Measurements from ENCODE around the gene FGD2. TPM values are rescaled to one million over a fixed set of nuclear protein-coding genes. Genes with fewer than 3 reads are reported as not detected.

The FGD2 gene
- total RNA-seq, 2 experiments from 2014 or later, result 1.2 TPM

GRCh38 chr6:36971921-36972673 is 33.4 kb upstream of the FGD2 start:
- intact Hi-C loops (cut with DNase I, micrococcal nuclease), result no loop called here
- CTCF ChIA-PET, result no interaction called here
- no peak for ATAC-seq (ENCODE audit: poor library complexity)
- no peaks in the 10 kb centered on the region for H3K27me3 ChIP-seq (ENCODE audit: control insufficient read depth in 1 of 2, insufficient read depth in 2 of 2, low read length in 2 of 2)
- POLR2A ChIA-PET, result no interaction called here
- H3K27ac ChIP-seq (ENCODE audit: low read depth in 1 of 2, low read length in 2 of 2), result no peak overlapping the region
- H3K4me3 ChIP-seq (ENCODE audit: low read length), result no peak overlapping the region
- Mint-ChIP-seq H3K9me3 (no peaks in the 10 kb centered on the region), H3K4me1 (ENCODE audit: low read depth) (no peaks in the 10 kb centered on the region), H3K27me3 (no peaks in the 10 kb centered on the region), H3K27ac (no peak overlapping the region), H3K36me3 (ENCODE audit: low read depth) (peaks cover 100% of the 10 kb centered on the region), H3K4me3 (no peak overlapping the region)
- no peaks in the 10 kb centered on the region for H3K4me1 ChIP-seq (ENCODE audit: insufficient read depth, low read length)
- TF ChIP-seq, protein P1, sequence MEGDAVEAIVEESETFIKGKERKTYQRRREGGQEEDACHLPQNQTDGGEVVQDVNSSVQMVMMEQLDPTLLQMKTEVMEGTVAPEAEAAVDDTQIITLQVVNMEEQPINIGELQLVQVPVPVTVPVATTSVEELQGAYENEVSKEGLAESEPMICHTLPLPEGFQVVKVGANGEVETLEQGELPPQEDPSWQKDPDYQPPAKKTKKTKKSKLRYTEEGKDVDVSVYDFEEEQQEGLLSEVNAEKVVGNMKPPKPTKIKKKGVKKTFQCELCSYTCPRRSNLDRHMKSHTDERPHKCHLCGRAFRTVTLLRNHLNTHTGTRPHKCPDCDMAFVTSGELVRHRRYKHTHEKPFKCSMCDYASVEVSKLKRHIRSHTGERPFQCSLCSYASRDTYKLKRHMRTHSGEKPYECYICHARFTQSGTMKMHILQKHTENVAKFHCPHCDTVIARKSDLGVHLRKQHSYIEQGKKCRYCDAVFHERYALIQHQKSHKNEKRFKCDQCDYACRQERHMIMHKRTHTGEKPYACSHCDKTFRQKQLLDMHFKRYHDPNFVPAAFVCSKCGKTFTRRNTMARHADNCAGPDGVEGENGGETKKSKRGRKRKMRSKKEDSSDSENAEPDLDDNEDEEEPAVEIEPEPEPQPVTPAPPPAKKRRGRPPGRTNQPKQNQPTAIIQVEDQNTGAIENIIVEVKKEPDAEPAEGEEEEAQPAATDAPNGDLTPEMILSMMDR (IDR thresholded peaks at IDR 0.05), result no peak
- peaks cover 99% of the 10 kb centered on the region for H3K36me3 ChIP-seq (ENCODE audit: insufficient read depth, low read length)
- no peaks in the 10 kb centered on the region for H3K9me3 ChIP-seq (ENCODE audit: control insufficient read depth in 1 of 2, insufficient read depth in 1 of 2, low read length in 2 of 2)
- no peak for DNase-seq

DNA sequence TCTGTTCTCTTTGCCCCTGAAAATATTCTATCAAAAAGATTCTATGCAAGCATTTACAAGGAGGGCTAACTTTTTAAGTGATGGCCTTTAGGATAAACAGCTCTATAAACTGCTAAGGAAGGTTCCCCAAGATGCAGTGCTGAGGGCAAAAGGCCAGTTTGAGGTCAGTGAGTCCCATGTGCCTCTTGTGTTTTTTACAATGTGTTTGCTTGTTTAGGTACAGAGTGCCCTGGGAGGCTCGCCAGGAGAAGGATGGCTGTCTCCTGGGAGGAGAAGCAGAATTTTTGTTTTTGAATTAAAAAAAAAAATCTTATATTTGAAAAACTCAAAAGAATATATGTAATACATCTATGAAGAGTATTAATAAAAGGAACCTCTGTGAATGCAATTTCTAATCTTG is 32.3 kb upstream of the FGD2 start:
- intact Hi-C loops (cut with DNase I, micrococcal nuclease), result no loop called here
- H3K36me3 Mint-ChIP-seq (ENCODE audit: low read depth), result peaks cover 100% of the 10 kb centered on the region
- H3K27ac ChIP-seq (ENCODE audit: low read depth in 1 of 2, low read length in 2 of 2), result no peak overlapping the region
- H3K36me3 ChIP-seq (ENCODE audit: insufficient read depth, low read length), result peaks cover 100% of the 10 kb centered on the region
- H3K4me3 Mint-ChIP-seq, result no peak overlapping the region
- H3K27me3 ChIP-seq (ENCODE audit: control insufficient read depth in 1 of 2, insufficient read depth in 2 of 2, low read length in 2 of 2), result no peaks in the 10 kb centered on the region
- no peaks in the 10 kb centered on the region for H3K9me3 ChIP-seq (ENCODE audit: control insufficient read depth in 1 of 2, insufficient read depth in 1 of 2, low read length in 2 of 2)
- ChIA-PET CTCF (no interaction called here), POLR2A (interaction anchor here (0.7 kb wide), 1 partner anchor 604 kb away, joined by 3 read pairs; no protein-coding TSS in a partner anchor)
- H3K4me1 ChIP-seq (ENCODE audit: insufficient read depth, low read length), result no peaks in the 10 kb centered on the region
- no peak overlapping the region for H3K27ac Mint-ChIP-seq
- ATAC-seq (ENCODE audit: poor library complexity), result no peak
- TF ChIP-seq, protein P1 (IDR thresholded peaks at IDR 0.05), result no peak
- no peaks in the 10 kb centered on the region for H3K27me3 Mint-ChIP-seq
- H3K4me3 ChIP-seq (ENCODE audit: low read length), result no peak overlapping the region
- H3K9me3 Mint-ChIP-seq, result no peaks in the 10 kb centered on the region
- no peak for DNase-seq
- H3K4me1 Mint-ChIP-seq (ENCODE audit: low read depth), result no peaks in the 10 kb centered on the region

- Histone ChIP-seq H3K4me3 (ENCODE audit: low read length) (no peak overlapping the region), H3K27me3 (ENCODE audit: control insufficient read depth in 1 of 2, insufficient read depth in 2 of 2, low read length in 2 of 2) (no peaks in the 10 kb centered on the region), H3K27ac (ENCODE audit: low read depth in 1 of 2, low read length in 2 of 2) (no peak overlapping the region), H3K36me3 (ENCODE audit: insufficient read depth, low read length) (peaks cover 100% of the 10 kb centered on the region), H3K9me3 (ENCODE audit: control insufficient read depth in 1 of 2, insufficient read depth in 1 of 2, low read length in 2 of 2) (no peaks in the 10 kb centered on the region), H3K4me1 (ENCODE audit: insufficient read depth, low read length) (no peaks in the 10 kb centered on the region)
- ChIA-PET POLR2A (no interaction called here), CTCF (no interaction called here)
- ATAC-seq (ENCODE audit: poor library complexity) (no peak), DNase-seq (no peak)
- no peak overlapping the region for H3K27ac Mint-ChIP-seq
- H3K9me3 Mint-ChIP-seq, result no peaks in the 10 kb centered on the region
- no peaks in the 10 kb centered on the region for H3K27me3 Mint-ChIP-seq
- H3K4me1 Mint-ChIP-seq (ENCODE audit: low read depth), result no peaks in the 10 kb centered on the region
- intact Hi-C loops (cut with DNase I, micrococcal nuclease), result no loop called here
- peaks cover 100% of the 10 kb centered on the region for H3K36me3 Mint-ChIP-seq (ENCODE audit: low read depth)
- H3K4me3 Mint-ChIP-seq, result no peak overlapping the region
- TF ChIP-seq, protein P1 (IDR thresholded peaks at IDR 0.05), result no peak
Measured at GRCh38 chr6:36973647-36974046, 31.8 kb upstream of the FGD2 start.
